ENCODE data around the gene VWF.

DNA sequence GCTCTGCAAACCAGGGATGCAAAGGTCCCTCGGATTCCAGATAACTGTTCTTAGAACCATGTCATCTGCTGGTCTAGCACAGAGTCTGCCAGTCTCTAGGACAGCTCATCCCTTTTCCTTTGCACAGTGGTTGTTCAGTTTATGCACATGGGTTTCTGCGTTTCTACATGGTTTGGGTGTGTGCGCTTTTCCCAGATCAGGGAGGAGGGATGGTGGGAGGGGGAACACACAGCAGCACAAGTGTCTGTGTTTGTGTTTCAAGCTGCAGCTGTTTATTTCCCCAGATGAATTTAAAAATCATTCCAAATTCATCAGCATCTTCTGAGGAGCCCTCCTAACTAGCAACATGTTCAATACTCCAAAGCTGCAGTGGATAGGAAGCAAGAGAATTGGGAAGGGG is 224.8 kb downstream of the VWF start:
- TF ChIP-seq, protein P1, sequence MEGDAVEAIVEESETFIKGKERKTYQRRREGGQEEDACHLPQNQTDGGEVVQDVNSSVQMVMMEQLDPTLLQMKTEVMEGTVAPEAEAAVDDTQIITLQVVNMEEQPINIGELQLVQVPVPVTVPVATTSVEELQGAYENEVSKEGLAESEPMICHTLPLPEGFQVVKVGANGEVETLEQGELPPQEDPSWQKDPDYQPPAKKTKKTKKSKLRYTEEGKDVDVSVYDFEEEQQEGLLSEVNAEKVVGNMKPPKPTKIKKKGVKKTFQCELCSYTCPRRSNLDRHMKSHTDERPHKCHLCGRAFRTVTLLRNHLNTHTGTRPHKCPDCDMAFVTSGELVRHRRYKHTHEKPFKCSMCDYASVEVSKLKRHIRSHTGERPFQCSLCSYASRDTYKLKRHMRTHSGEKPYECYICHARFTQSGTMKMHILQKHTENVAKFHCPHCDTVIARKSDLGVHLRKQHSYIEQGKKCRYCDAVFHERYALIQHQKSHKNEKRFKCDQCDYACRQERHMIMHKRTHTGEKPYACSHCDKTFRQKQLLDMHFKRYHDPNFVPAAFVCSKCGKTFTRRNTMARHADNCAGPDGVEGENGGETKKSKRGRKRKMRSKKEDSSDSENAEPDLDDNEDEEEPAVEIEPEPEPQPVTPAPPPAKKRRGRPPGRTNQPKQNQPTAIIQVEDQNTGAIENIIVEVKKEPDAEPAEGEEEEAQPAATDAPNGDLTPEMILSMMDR (IDR thresholded peaks at IDR 0.05) = no peak
- TF ChIP-seq EP300 (IDR thresholded peaks at IDR 0.05) = no peak
